SK-N-SH (cell line): ENCODE results near the gene TNFAIP8L2. TPM values are rescaled to one million over a fixed set of nuclear protein-coding genes. Genes with fewer than 3 reads are reported as not detected.

Experiments used
- CTCF ChIA-PET: fragments of 300-600, 350-600 bp; formaldehyde crosslinking; extraction: SDS; loops from one replicate; lab custom pipeline; 2021; lab: Yijun Ruan, JAX
- POLR2A ChIA-PET: fragments of 350-600 bp; sonication (Branson Sonifier 250); formaldehyde crosslinking; extraction: SDS; loops from one replicate; lab custom pipeline; 2020; ENCODE audit warnings: antibody characterized with exemption, inconsistent platforms; lab: Yijun Ruan, JAX
- DNase-seq: peaks from one replicate; pipeline ENCODE4 v3.0.0; 2012
- H2AFZ ChIP-seq: fragments of 200-600 bp; sonication (generic); 2 replicates; pipeline ENCODE4 v1.8.1; 2016; ENCODE audit warnings: antibody characterized with exemption, mild to moderate bottlenecking, low read depth
- H3F3A ChIP-seq: fragments of 200-600 bp; sonication (generic); replicated peaks from 2 replicates; pipeline ENCODE3; 2016; ENCODE audit warnings: antibody characterized with exemption, mild to moderate bottlenecking; ENCODE audit not compliant: insufficient read depth
- H3K27ac ChIP-seq, 2 experiments: fragments of 200-500 bp in 1 of 2; fragments of 200-600 bp in 1 of 2; sonication (Bioruptor generic) in 1 of 2; sonication (generic), shearing (Covaris generic) in 1 of 2; 2 replicates each; pipeline versions ENCODE4 v1.5.1 to v1.6.1; 2014 to 2016; ENCODE audit warnings: low read depth in 2 of 2, inconsistent platforms in 1 of 2, low read length in 1 of 2, mild to moderate bottlenecking in 1 of 2, mixed read lengths in 1 of 2
- H3K27me3 ChIP-seq: fragments of 200-600 bp; sonication (generic), shearing (Covaris generic); 2 replicates; pipeline ENCODE4 v1.6.1; 2016; ENCODE audit warnings: mixed run types; ENCODE audit not compliant: insufficient read depth
- H3K36me3 ChIP-seq, 2 experiments: fragments of 200-500 bp in 1 of 2; fragments of 200-600 bp in 1 of 2; sonication (Bioruptor generic) in 1 of 2; sonication (generic) in 1 of 2; replicated peaks in 1 of 2; 2 replicates each; pipeline versions ENCODE3 to v1.5.1; 2014 to 2016; ENCODE audit warnings: low read length in 1 of 2, mild to moderate bottlenecking in 1 of 2; ENCODE audit not compliant: insufficient read depth in 2 of 2, control insufficient read depth in 1 of 2
- H3K4me1 ChIP-seq, 2 experiments: fragments of 200-500 bp in 1 of 2; fragments of 200-600 bp in 1 of 2; sonication (Bioruptor generic) in 1 of 2; sonication (generic), shearing (Covaris generic) in 1 of 2; 2 replicates each; pipeline versions ENCODE4 v1.5.1 to v1.6.1; 2014 to 2016; ENCODE audit warnings: low read depth in 1 of 2, low read length in 1 of 2, mixed run types in 1 of 2; ENCODE audit not compliant: insufficient read depth in 2 of 2, control insufficient read depth in 1 of 2
- H3K4me2 ChIP-seq: fragments of 200-600 bp; sonication (generic), shearing (Covaris generic); 2 replicates; pipeline ENCODE4 v1.6.1; 2017; ENCODE audit warnings: mixed run types
- H3K4me3 ChIP-seq, 2 experiments: fragments of 200-500 bp in 1 of 2; fragments of 200-600 bp in 1 of 2; sonication (Bioruptor generic) in 1 of 2; sonication (generic), shearing (Covaris generic) in 1 of 2; 2 replicates each; pipeline versions ENCODE4 v1.5.1 to v1.8.1; 2014 to 2016; ENCODE audit warnings: low read depth in 2 of 2, inconsistent platforms in 1 of 2, low read length in 1 of 2, mild to moderate bottlenecking in 1 of 2, mixed read lengths in 1 of 2, moderate library complexity in 1 of 2
- H3K79me2 ChIP-seq: fragments of 200-600 bp; sonication (generic); 2 replicates; pipeline ENCODE4 v1.8.1; 2017; ENCODE audit warnings: mild to moderate bottlenecking; ENCODE audit not compliant: insufficient read depth
- H3K9ac ChIP-seq: fragments of 200-600 bp; sonication (generic); 2 replicates; pipeline ENCODE4 v1.6.1; 2017; ENCODE audit warnings: mixed run types
- H3K9me2 ChIP-seq: fragments of 200-600 bp; sonication (generic); 2 replicates; pipeline ENCODE4 v1.6.1; 2017; ENCODE audit warnings: mixed run types
- H3K9me3 ChIP-seq: fragments of 200-600 bp; sonication (generic); 2 replicates; pipeline ENCODE4 v1.6.1; 2017; ENCODE audit warnings: mixed run types, mild to moderate bottlenecking, moderate library complexity
- H4K20me1 ChIP-seq: fragments of 200-600 bp; sonication (generic); 2 replicates; pipeline ENCODE4 v1.6.1; 2017; ENCODE audit warnings: mild to moderate bottlenecking, mixed run types; ENCODE audit not compliant: insufficient read depth
- ELF1 ChIP-seq: IDR thresholded peaks from 2 replicates; pipeline ENCODE4 v1.4.0; 2012
- EZH2phosphoT487 ChIP-seq: fragments of 200-600 bp; sonication (generic); IDR thresholded peaks from 2 replicates; pipeline ENCODE4 v1.6.1; 2017; ENCODE audit warnings: low read depth, mixed run types, mild to moderate bottlenecking, antibody characterized with exemption, moderate library complexity, borderline replicate concordance
- FOXJ3 ChIP-seq: sonication (generic); formaldehyde crosslinking; IDR thresholded peaks from 2 replicates; pipeline ENCODE4 v1.5.1; 2020; ENCODE audit warnings: mild to moderate bottlenecking, missing genetic modification reagents
- FOXM1 ChIP-seq: IDR thresholded peaks from 2 replicates; pipeline ENCODE4 v1.4.0; 2012; ENCODE audit warnings: low read depth, mild to moderate bottlenecking
- JUND ChIP-seq: IDR thresholded peaks from 2 replicates; pipeline ENCODE4 v1.4.0; 2012
- MAX ChIP-seq: IDR thresholded peaks from 2 replicates; pipeline ENCODE4 v1.4.0; 2012; ENCODE audit warnings: low read depth
- MEF2A ChIP-seq: IDR thresholded peaks from 2 replicates; pipeline ENCODE4 v1.4.0; 2012; ENCODE audit warnings: low read depth, borderline replicate concordance
- NRF1 ChIP-seq: IDR thresholded peaks from 2 replicates; pipeline ENCODE4 v1.6.1; 2012; ENCODE audit warnings: low read depth, mild to moderate bottlenecking, low read length
- POLR2AphosphoS5 ChIP-seq: IDR thresholded peaks from 2 replicates; pipeline ENCODE4 v1.6.1; 2012; ENCODE audit warnings: low read depth, low read length
- SMC3 ChIP-seq: IDR thresholded peaks from 2 replicates; pipeline ENCODE4 v1.6.1; 2012; ENCODE audit warnings: low read depth, low read length, improper control_type of control experiment
- TCF12 ChIP-seq: IDR thresholded peaks from 2 replicates; pipeline ENCODE4 v1.4.0; 2012
- TEAD4 ChIP-seq: IDR thresholded peaks from 2 replicates; pipeline ENCODE4 v1.4.0; 2012; ENCODE audit warnings: mild to moderate bottlenecking, borderline replicate concordance; ENCODE audit not compliant: insufficient read depth
- USF1 ChIP-seq: IDR thresholded peaks from 2 replicates; pipeline ENCODE4 v1.4.0; 2012; ENCODE audit warnings: low read depth, borderline replicate concordance
- USF2 ChIP-seq: fragments of 150-350 bp; IDR thresholded peaks from 2 replicates; pipeline ENCODE4 v1.6.1; 2017; ENCODE audit warnings: antibody characterized with exemption, low read length, low read depth, borderline replicate concordance
- WGBS: methylation state at CpG from one replicate; pipeline ENCODE4 v1.1.6; 2017; ENCODE audit warnings: low lambda C conversion rate; 5-methylcytosine and 5-hydroxymethylcytosine counted together
- polyA plus RNA-seq, 3 experiments: library from polyadenylated mRNA; depleted of rRNA; stranded (reverse); fragments of >200 nt; gene quantifications; 2 replicates each; pipeline ENCODE4 v1.2.3, GENCODE V29; 2012
- TF ChIP-seq, protein P1 (sequence below): fragments of 200-600 bp; sonication (generic); IDR thresholded peaks from 2 replicates; pipeline ENCODE4 v1.6.1; 2017; ENCODE audit warnings: antibody characterized with exemption, mild to moderate bottlenecking, moderate library complexity

TNFAIP8L2 gene
- polyA plus RNA-seq, 1 of the 3 experiments (the other 2 are of a cell fraction) = not detected

DNA sequence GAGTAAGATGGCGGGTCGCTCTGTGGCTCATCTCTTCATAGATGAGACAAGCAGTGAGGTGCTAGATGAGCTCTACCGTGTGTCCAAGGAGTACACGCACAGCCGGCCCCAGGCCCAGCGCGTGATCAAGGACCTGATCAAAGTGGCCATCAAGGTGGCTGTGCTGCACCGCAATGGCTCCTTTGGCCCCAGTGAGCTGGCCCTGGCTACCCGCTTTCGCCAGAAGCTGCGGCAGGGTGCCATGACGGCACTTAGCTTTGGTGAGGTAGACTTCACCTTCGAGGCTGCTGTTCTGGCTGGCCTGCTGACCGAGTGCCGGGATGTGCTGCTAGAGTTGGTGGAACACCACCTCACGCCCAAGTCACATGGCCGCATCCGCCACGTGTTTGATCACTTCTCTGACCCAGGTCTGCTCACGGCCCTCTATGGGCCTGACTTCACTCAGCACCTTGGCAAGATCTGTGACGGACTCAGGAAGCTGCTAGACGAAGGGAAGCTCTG is 2.4 kb downstream of the TNFAIP8L2 start:
- POLR2A ChIA-PET = no interaction called here
- CTCF ChIA-PET = interaction anchor here (1.2 to 6.6 kb wide), 2 partner anchors 59 to 163 kb away, joined by 3 to 113 read pairs; no protein-coding TSS in a partner anchor

DNA sequence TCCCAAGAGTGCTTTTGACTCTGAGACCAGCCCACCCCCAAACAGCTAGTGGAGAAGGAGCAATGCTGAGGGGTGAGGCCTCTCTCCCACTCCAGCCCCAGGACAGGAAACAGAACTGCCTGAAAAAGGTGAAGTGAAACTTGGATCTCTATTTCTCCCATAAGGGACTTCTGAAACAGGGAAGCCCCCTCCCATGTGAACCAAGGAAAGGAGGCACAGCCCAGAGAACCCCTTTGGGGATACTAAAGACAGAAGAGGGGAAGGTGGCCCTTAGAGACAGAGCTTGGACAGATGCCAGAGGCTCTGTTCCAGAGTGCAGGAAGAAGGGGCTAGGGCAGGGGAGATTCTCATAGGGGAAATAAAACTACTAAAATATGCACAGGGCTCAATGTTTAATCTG is 2.9 kb downstream of the TNFAIP8L2 start:
- ChIA-PET POLR2A (no interaction called here), CTCF (interaction anchor here (0.8 to 6.6 kb wide), 3 partner anchors 60 to 163 kb away, joined by 3 to 113 read pairs (median 3); no protein-coding TSS in a partner anchor)

More for the DNA sequence above, 2.4 kb downstream of the TNFAIP8L2 start:
- TF ChIP-seq EZH2phosphoT487 = no peak
- no peak for TF ChIP-seq MAX
- no peak for TF ChIP-seq SMC3
- no peak for TF ChIP-seq MEF2A
- no peak for TF ChIP-seq TCF12
- no peak for TF ChIP-seq JUND
- TF ChIP-seq FOXJ3 = no peak
- TF ChIP-seq TEAD4 = no peak
- no peak for TF ChIP-seq USF2
- no peak for TF ChIP-seq POLR2AphosphoS5
- no peak for TF ChIP-seq ELF1
- no peak for TF ChIP-seq NRF1
- no peak for TF ChIP-seq FOXM1
- TF ChIP-seq, protein P1, sequence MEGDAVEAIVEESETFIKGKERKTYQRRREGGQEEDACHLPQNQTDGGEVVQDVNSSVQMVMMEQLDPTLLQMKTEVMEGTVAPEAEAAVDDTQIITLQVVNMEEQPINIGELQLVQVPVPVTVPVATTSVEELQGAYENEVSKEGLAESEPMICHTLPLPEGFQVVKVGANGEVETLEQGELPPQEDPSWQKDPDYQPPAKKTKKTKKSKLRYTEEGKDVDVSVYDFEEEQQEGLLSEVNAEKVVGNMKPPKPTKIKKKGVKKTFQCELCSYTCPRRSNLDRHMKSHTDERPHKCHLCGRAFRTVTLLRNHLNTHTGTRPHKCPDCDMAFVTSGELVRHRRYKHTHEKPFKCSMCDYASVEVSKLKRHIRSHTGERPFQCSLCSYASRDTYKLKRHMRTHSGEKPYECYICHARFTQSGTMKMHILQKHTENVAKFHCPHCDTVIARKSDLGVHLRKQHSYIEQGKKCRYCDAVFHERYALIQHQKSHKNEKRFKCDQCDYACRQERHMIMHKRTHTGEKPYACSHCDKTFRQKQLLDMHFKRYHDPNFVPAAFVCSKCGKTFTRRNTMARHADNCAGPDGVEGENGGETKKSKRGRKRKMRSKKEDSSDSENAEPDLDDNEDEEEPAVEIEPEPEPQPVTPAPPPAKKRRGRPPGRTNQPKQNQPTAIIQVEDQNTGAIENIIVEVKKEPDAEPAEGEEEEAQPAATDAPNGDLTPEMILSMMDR = no peak
- no peaks in the 10 kb centered on the region for H3K4me1 ChIP-seq
- H3K4me2 ChIP-seq = no peak overlapping the region
- peaks cover 5% of the 10 kb centered on the region for H3F3A ChIP-seq
- no peaks in the 10 kb centered on the region for H3K9me2 ChIP-seq
- H3K36me3 ChIP-seq = peaks cover 9 to 40% of the 10 kb centered on the region in 2 experiments
- H3K27me3 ChIP-seq = no peaks in the 10 kb centered on the region
- H3K9me3 ChIP-seq = no peaks in the 10 kb centered on the region
- no peak overlapping the region for H3K27ac ChIP-seq
- H2AFZ ChIP-seq = no peak overlapping the region
- H4K20me1 ChIP-seq = no peaks in the 10 kb centered on the region
- no peak for DNase-seq
- WGBS = 93% methylated on average over 20 of the region's 22 CpGs
- H3K4me3 ChIP-seq = no peak overlapping the region
- H3K79me2 ChIP-seq = peaks cover 2% of the 10 kb centered on the region; the same call in 1 of the 2 replicates
- H3K9ac ChIP-seq = no peak overlapping the region

More for the DNA sequence above, 2.9 kb downstream of the TNFAIP8L2 start:
- Histone ChIP-seq H4K20me1 (no peaks in the 10 kb centered on the region), H3K9me2 (no peaks in the 10 kb centered on the region), H3K9ac (no peak overlapping the region), H3K4me3 (no peak overlapping the region), H2AFZ (no peak overlapping the region), H3K36me3 (peaks cover 9 to 40% of the 10 kb centered on the region in 2 experiments), H3K4me1 (peaks cover 0 to 2% of the 10 kb centered on the region in 2 experiments; a peak in 1 of 4 replicates), H3K79me2 (peaks cover 7% of the 10 kb centered on the region; the same call in 1 of the 2 replicates), H3K27me3 (no peaks in the 10 kb centered on the region), H3K27ac (no peak overlapping the region), H3F3A (peaks cover 5% of the 10 kb centered on the region), H3K9me3 (no peaks in the 10 kb centered on the region), H3K4me2 (no peak overlapping the region)
- DNase-seq = no peak
- TF ChIP-seq SMC3 (no peak), USF1 (no peak), POLR2AphosphoS5 (no peak)
